Measurements from ENCODE around the gene PLAGL1. TPM values are rescaled to one million over a fixed set of nuclear protein-coding genes. Genes with fewer than 3 reads are reported as not detected.
"Not testable (repeated sequence)": the region's sequence is repeated elsewhere in the genome, so short reads cannot be mapped to it uniquely, and the experiment has no call there.

Gene PLAGL1
- total RNA-seq, 2 experiments from 2014 or later: 19.0 to 20.7 TPM

GRCh38 chr6:143928853-143929252 is 79.2 kb downstream of the PLAGL1 start:
- H3K36me3 Mint-ChIP-seq (ENCODE audit: low read depth): peaks cover 5% of the 10 kb centered on the region
- ChIA-PET CTCF (no interaction called here), POLR2A (no interaction called here)
- no peak for DNase-seq
- H3K27me3 Mint-ChIP-seq: peaks cover 1% of the 10 kb centered on the region
- peaks cover 14% of the 10 kb centered on the region for H3K9me3 Mint-ChIP-seq
- no peak overlapping the region for H3K27ac Mint-ChIP-seq
- no peaks in the 10 kb centered on the region for H3K4me1 Mint-ChIP-seq (ENCODE audit: low read depth)
- ATAC-seq: no peak
- TF ChIP-seq, protein P1, sequence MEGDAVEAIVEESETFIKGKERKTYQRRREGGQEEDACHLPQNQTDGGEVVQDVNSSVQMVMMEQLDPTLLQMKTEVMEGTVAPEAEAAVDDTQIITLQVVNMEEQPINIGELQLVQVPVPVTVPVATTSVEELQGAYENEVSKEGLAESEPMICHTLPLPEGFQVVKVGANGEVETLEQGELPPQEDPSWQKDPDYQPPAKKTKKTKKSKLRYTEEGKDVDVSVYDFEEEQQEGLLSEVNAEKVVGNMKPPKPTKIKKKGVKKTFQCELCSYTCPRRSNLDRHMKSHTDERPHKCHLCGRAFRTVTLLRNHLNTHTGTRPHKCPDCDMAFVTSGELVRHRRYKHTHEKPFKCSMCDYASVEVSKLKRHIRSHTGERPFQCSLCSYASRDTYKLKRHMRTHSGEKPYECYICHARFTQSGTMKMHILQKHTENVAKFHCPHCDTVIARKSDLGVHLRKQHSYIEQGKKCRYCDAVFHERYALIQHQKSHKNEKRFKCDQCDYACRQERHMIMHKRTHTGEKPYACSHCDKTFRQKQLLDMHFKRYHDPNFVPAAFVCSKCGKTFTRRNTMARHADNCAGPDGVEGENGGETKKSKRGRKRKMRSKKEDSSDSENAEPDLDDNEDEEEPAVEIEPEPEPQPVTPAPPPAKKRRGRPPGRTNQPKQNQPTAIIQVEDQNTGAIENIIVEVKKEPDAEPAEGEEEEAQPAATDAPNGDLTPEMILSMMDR (IDR thresholded peaks at IDR 0.05): no peak
- no peak overlapping the region for H3K4me3 Mint-ChIP-seq
- intact Hi-C loops (cut with micrococcal nuclease): no loop called here

DNA sequence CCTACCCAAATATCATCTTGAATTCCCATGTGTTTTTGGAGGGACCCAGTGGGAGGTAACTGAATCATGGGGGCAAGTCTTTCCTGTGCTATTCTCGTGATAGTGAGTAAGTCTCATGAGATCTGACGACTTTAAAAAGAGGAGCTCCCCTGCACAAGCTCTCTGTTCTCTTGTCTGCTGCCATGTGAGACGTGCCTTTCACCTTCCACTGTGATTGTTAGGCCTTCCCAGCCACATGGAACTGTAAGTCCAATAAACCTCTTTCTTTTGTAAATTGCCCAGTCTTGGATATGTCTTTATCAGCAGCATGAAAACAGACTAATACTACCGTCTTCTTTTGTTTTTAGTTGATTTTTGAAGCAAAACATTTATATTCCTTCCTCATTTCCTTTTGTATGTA is 91.0 kb downstream of the PLAGL1 start:
- intact Hi-C loops (cut with micrococcal nuclease); H3K4me1 Mint-ChIP-seq (ENCODE audit: low read depth); H3K27ac Mint-ChIP-seq; POLR2A ChIA-PET; H3K36me3 Mint-ChIP-seq (ENCODE audit: low read depth); H3K27me3 Mint-ChIP-seq; ATAC-seq; H3K4me3 Mint-ChIP-seq; DNase-seq: not testable (repeated sequence)
- peaks cover 14% of the 10 kb centered on the region for H3K9me3 Mint-ChIP-seq
- CTCF ChIA-PET: interaction anchor here (1.4 kb wide), 1 partner anchor 23 kb away, joined by 3 read pairs; no protein-coding TSS in a partner anchor

- no peaks in the 10 kb centered on the region for H3K27me3 Mint-ChIP-seq
- H3K36me3 Mint-ChIP-seq (ENCODE audit: low read depth): peaks cover 1% of the 10 kb centered on the region
- ChIA-PET POLR2A (no interaction called here), CTCF (no interaction called here)
- H3K9me3 Mint-ChIP-seq: peaks cover 14% of the 10 kb centered on the region
- TF ChIP-seq, protein P1 (IDR thresholded peaks at IDR 0.05): no peak
- DNase-seq: no peak
- H3K4me1 Mint-ChIP-seq (ENCODE audit: low read depth): no peaks in the 10 kb centered on the region
- no peak overlapping the region for H3K4me3 Mint-ChIP-seq
- intact Hi-C loops (cut with micrococcal nuclease): no loop called here
- H3K27ac Mint-ChIP-seq: no peak overlapping the region
- ATAC-seq: no peak
Observed at GRCh38 chr6:143912671-143913070, 95.4 kb downstream of the PLAGL1 start.

- Mint-ChIP-seq H3K9me3 (peaks cover 14% of the 10 kb centered on the region), H3K4me1 (ENCODE audit: low read depth) (no peaks in the 10 kb centered on the region), H3K36me3 (ENCODE audit: low read depth) (peaks cover 1% of the 10 kb centered on the region), H3K4me3 (no peak overlapping the region), H3K27ac (no peak overlapping the region), H3K27me3 (no peaks in the 10 kb centered on the region)
- intact Hi-C loops (cut with micrococcal nuclease): no loop called here
- DNase-seq (no peak), ATAC-seq (no peak)
- CTCF ChIA-PET: interaction anchor here (1.2 to 1.7 kb wide), 2 partner anchors 29 to 335 kb away, joined by 4 to 5 read pairs; no protein-coding TSS in a partner anchor
- TF ChIP-seq, protein P1 (IDR thresholded peaks at IDR 0.05): no peak
- POLR2A ChIA-PET: no interaction called here
Observed at GRCh38 chr6:143911028-143911427, 97.0 kb downstream of the PLAGL1 start.

GRCh38 chr6:143902827-143903226 is 105.2 kb downstream of the PLAGL1 start:
- DNase-seq (no peak), ATAC-seq (no peak)
- POLR2A ChIA-PET: no interaction called here
- TF ChIP-seq, protein P1 (IDR thresholded peaks at IDR 0.05): no peak
- CTCF ChIA-PET: interaction anchor here (1.8 kb wide), 1 partner anchor 111 kb away, joined by 7 read pairs; no protein-coding TSS in a partner anchor
- H3K36me3 Mint-ChIP-seq (ENCODE audit: low read depth): no peaks in the 10 kb centered on the region
- H3K27me3 Mint-ChIP-seq: no peaks in the 10 kb centered on the region
- intact Hi-C loops (cut with micrococcal nuclease): no loop called here
- H3K4me3 Mint-ChIP-seq: no peak overlapping the region
- peaks cover 14% of the 10 kb centered on the region for H3K4me1 Mint-ChIP-seq (ENCODE audit: low read depth)
- H3K27ac Mint-ChIP-seq: no peak overlapping the region
- H3K9me3 Mint-ChIP-seq: peaks cover 1% of the 10 kb centered on the region

Measured in activated CD8-positive, alpha-beta T cell treated with anti-CD3 and anti-CD28 coated beads for 36 hours (primary cell).